Measurements from ENCODE around the gene SDR42E1.

- TF ChIP-seq CTCF (IDR thresholded peaks at IDR 0.05) (no peak), POLR2A (IDR thresholded peaks at IDR 0.05) (no peak)
Measured at GRCh38 chr16:81964808-81965207, 46.5 kb downstream of the SDR42E1 start.

Data from uterus (tissue), 2 donors.